ENCODE measurements around the gene MVB12B. TPM values are rescaled to one million over a fixed set of nuclear protein-coding genes. Genes with fewer than 3 reads are reported as not detected.

Gene MVB12B
- total RNA-seq, 1 experiment from 2014 or later: 10.9 TPM

DNA sequence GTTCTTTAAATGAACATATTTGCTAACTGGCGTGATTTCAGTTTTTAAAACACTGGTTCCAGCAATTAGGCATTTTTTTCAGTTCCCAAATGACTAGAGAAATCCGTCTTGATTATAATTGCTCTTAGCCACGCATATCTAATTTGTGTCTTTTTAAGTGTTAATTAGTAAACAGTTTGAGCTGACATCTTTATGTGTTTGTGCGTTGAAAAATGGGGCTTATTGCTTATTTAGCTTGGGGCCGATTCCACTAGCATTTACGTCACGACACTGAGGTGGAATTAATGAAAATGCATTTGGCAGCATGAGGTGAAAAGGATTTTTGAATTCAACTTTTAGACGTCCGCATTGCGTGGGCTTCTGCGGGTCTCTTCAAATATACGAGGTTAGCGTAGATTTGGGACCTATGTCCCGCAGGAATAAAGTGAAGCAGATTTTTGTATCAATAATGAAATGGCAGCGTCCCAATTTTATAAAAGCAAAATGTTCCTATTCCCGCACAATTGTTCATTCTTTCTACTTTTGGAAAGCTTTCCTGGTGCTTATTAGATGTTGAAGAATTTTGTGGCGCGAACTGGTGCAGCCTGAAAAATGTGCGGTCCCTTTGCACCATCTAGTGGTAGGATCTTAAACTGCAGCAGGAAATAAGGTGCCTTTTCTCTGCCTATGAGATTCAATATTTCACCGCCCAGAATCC lies 164.4 kb downstream of the MVB12B start:
- Histone ChIP-seq H3K4me3 (replicated peaks in 1 of 2; ENCODE audit: low read depth in 1 of 2, low read length in 2 of 2) (no peak overlapping the region), H2AFZ (ENCODE audit: low read depth, low read length, poor library complexity, severe bottlenecking) (no peak overlapping the region), H3K9ac (ENCODE audit: low read length) (no peak overlapping the region), H3K79me2 (ENCODE audit: insufficient read depth, low read length) (no peaks in the 10 kb centered on the region), H3K27ac (ENCODE audit: low read depth, low read length) (no peak overlapping the region), H3K9me3 (ENCODE audit: control insufficient read depth in 1 of 2, insufficient read depth in 1 of 2, low read depth in 1 of 2, low read length in 2 of 2) (no peaks in the 10 kb centered on the region), H3K36me3 (ENCODE audit: control insufficient read depth in 1 of 2, insufficient read depth in 2 of 2, low read length in 2 of 2) (no peaks in the 10 kb centered on the region), H3K27me3 (ENCODE audit: insufficient read depth, low read length) (no peaks in the 10 kb centered on the region), H4K20me1 (ENCODE audit: insufficient read depth) (no peaks in the 10 kb centered on the region), H3K4me1 (ENCODE audit: control insufficient read depth in 1 of 2, insufficient read depth in 2 of 2, low read length in 2 of 2) (no peaks in the 10 kb centered on the region), H3K4me2 (ENCODE audit: low read length) (no peak overlapping the region), H3K9me2 (ENCODE audit: insufficient read depth) (no peaks in the 10 kb centered on the region)
- TF ChIP-seq RAD21 (IDR thresholded peaks at IDR 0.05; ENCODE audit: low read depth): peak; percentile 94
- no peak for TF ChIP-seq SIN3A (IDR thresholded peaks at IDR 0.05; ENCODE audit: low read depth)
- TF ChIP-seq, protein P1, sequence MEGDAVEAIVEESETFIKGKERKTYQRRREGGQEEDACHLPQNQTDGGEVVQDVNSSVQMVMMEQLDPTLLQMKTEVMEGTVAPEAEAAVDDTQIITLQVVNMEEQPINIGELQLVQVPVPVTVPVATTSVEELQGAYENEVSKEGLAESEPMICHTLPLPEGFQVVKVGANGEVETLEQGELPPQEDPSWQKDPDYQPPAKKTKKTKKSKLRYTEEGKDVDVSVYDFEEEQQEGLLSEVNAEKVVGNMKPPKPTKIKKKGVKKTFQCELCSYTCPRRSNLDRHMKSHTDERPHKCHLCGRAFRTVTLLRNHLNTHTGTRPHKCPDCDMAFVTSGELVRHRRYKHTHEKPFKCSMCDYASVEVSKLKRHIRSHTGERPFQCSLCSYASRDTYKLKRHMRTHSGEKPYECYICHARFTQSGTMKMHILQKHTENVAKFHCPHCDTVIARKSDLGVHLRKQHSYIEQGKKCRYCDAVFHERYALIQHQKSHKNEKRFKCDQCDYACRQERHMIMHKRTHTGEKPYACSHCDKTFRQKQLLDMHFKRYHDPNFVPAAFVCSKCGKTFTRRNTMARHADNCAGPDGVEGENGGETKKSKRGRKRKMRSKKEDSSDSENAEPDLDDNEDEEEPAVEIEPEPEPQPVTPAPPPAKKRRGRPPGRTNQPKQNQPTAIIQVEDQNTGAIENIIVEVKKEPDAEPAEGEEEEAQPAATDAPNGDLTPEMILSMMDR (IDR thresholded peaks at IDR 0.05 in 2 of 3, conservative IDR thresholded peaks at IDR 0.05 in 1 of 3; ENCODE audit: borderline replicate concordance in 1 of 3, insufficient read depth in 1 of 3, low read depth in 2 of 3, low read length in 2 of 3): peak; percentile 77 to 96 (median 88)
- ChIA-PET RAD21 (ENCODE audit: low non-redundant PET in 1 of 2, low total read pairs in 2 of 2, uncharacterized antibody in 2 of 2, unreplicated experiment in 2 of 2) (interaction anchor here (0.6 to 0.9 kb wide), 3 partner anchors 79 to 1083 kb away, joined by 3 read pairs; no protein-coding TSS in a partner anchor), CTCF (interaction anchor here (0.7 to 3.4 kb wide), 13 partner anchors 9 to 1087 kb away, joined by 3 to 25 read pairs (median 4); no protein-coding TSS in a partner anchor), POLR2A (no interaction called here)
- intact Hi-C loops (cut with micrococcal nuclease): loop anchor here (1.0 to 10.0 kb wide), 5 partner anchors 189 to 1082 kb away; no protein-coding TSS in a partner anchor
- DNase-seq (ENCODE audit: low read depth, low spot score) (no peak), ATAC-seq (peak; percentile 74)
- no TSS peak for BruUV-seq (replicated peaks)

DNA sequence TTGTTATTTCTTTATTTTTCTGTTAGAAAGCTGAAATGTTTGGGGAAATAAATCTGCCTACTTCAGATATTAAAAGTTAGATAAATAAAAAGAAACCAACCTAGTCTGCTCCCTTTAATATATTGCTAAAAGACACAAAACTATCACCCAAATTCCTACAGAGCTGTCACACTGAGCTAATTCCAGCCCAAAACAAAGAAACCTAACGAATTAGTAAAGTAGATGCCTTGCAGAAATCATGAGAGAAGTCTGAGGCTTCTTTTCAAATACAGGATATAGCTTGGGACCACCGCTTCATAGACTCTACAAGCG lies 164.9 kb downstream of the MVB12B start:
- Histone ChIP-seq H3K36me3 (ENCODE audit: control insufficient read depth in 1 of 2, insufficient read depth in 2 of 2, low read length in 2 of 2) (no peaks in the 10 kb centered on the region), H3K27ac (ENCODE audit: low read depth, low read length) (no peak overlapping the region), H3K4me1 (ENCODE audit: control insufficient read depth in 1 of 2, insufficient read depth in 2 of 2, low read length in 2 of 2) (no peaks in the 10 kb centered on the region), H3K79me2 (ENCODE audit: insufficient read depth, low read length) (no peaks in the 10 kb centered on the region), H3K9me2 (ENCODE audit: insufficient read depth) (no peaks in the 10 kb centered on the region), H3K4me3 (replicated peaks in 1 of 2; ENCODE audit: low read depth in 1 of 2, low read length in 2 of 2) (no peak overlapping the region), H4K20me1 (ENCODE audit: insufficient read depth) (no peaks in the 10 kb centered on the region), H2AFZ (ENCODE audit: low read depth, low read length, poor library complexity, severe bottlenecking) (no peak overlapping the region), H3K9ac (ENCODE audit: low read length) (no peak overlapping the region), H3K4me2 (ENCODE audit: low read length) (no peak overlapping the region), H3K9me3 (ENCODE audit: control insufficient read depth in 1 of 2, insufficient read depth in 1 of 2, low read depth in 1 of 2, low read length in 2 of 2) (no peaks in the 10 kb centered on the region), H3K27me3 (ENCODE audit: insufficient read depth, low read length) (no peaks in the 10 kb centered on the region)
- intact Hi-C loops (cut with micrococcal nuclease): loop anchor here (1.0 to 10.0 kb wide), 5 partner anchors 189 to 1083 kb away; no protein-coding TSS in a partner anchor
- BruUV-seq (replicated peaks): no TSS peak
- no peak for ATAC-seq
- RAD21 ChIA-PET (ENCODE audit: low non-redundant PET in 1 of 2, low total read pairs in 2 of 2, uncharacterized antibody in 2 of 2, unreplicated experiment in 2 of 2): interaction anchor here (0.6 to 0.9 kb wide), 3 partner anchors 80 to 1083 kb away, joined by 3 read pairs; no protein-coding TSS in a partner anchor
- CTCF ChIA-PET: interaction anchor here (0.7 to 3.4 kb wide), 12 partner anchors 8 to 1088 kb away, joined by 3 to 25 read pairs (median 4); no protein-coding TSS in a partner anchor
- DNase-seq (ENCODE audit: low read depth, low spot score): no peak
- POLR2A ChIA-PET: no interaction called here
- TF ChIP-seq SRF (IDR thresholded peaks at IDR 0.05; ENCODE audit: low read depth) (no peak), YY1 (IDR thresholded peaks at IDR 0.05; ENCODE audit: extremely low read depth, insufficient replicate concordance, low read depth, low read length) (no peak), EZH2phosphoT487 (IDR thresholded peaks at IDR 0.05; ENCODE audit: borderline replicate concordance) (no peak), TCF7L2 (IDR thresholded peaks at IDR 0.05; ENCODE audit: borderline replicate concordance, extremely low read depth, insufficient read depth, insufficient read length) (no peak), SIN3A (IDR thresholded peaks at IDR 0.05; ENCODE audit: low read depth) (no peak), POLR2A (IDR thresholded peaks at IDR 0.05; ENCODE audit: borderline replicate concordance, extremely low read depth, insufficient read depth, insufficient read length) (no peak)
- TF ChIP-seq, protein P2, sequence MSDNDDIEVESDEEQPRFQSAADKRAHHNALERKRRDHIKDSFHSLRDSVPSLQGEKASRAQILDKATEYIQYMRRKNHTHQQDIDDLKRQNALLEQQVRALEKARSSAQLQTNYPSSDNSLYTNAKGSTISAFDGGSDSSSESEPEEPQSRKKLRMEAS (IDR thresholded peaks at IDR 0.05): no peak
- TF ChIP-seq, protein P1 (IDR thresholded peaks at IDR 0.05 in 2 of 3, conservative IDR thresholded peaks at IDR 0.05 in 1 of 3; ENCODE audit: borderline replicate concordance in 1 of 3, insufficient read depth in 1 of 3, low read depth in 2 of 3, low read length in 2 of 3): no peak
- TF ChIP-seq, protein P3, sequence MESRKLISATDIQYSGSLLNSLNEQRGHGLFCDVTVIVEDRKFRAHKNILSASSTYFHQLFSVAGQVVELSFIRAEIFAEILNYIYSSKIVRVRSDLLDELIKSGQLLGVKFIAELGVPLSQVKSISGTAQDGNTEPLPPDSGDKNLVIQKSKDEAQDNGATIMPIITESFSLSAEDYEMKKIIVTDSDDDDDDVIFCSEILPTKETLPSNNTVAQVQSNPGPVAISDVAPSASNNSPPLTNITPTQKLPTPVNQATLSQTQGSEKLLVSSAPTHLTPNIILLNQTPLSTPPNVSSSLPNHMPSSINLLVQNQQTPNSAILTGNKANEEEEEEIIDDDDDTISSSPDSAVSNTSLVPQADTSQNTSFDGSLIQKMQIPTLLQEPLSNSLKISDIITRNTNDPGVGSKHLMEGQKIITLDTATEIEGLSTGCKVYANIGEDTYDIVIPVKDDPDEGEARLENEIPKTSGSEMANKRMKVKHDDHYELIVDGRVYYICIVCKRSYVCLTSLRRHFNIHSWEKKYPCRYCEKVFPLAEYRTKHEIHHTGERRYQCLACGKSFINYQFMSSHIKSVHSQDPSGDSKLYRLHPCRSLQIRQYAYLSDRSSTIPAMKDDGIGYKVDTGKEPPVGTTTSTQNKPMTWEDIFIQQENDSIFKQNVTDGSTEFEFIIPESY (IDR thresholded peaks at IDR 0.05; ENCODE audit: extremely low read depth, insufficient replicate concordance, low read length): no peak

All from HCT116 (cell line).